ENCODE data around the gene SFMBT2.
"Not testable (repeated sequence)": the region's sequence is repeated elsewhere in the genome, so short reads cannot be mapped to it uniquely, and the experiment has no call there.

SFMBT2 gene

GRCh38 chr10:7302930-7303557 is 107.8 kb downstream of the SFMBT2 start:
- no peaks in the 10 kb centered on the region for H3K36me3 ChIP-seq (ENCODE audit: control insufficient read depth, insufficient read depth, low read length, severe bottlenecking)
- no peaks in the 10 kb centered on the region for H3K27me3 ChIP-seq (replicated peaks; ENCODE audit: control insufficient read depth, insufficient read depth, low read length)
- no peak overlapping the region for H3K9ac ChIP-seq (ENCODE audit: low read length)
- peaks cover 36% of the 10 kb centered on the region for H3K4me1 ChIP-seq (ENCODE audit: control insufficient read depth, insufficient read depth, low read length)
- H3K4me3 ChIP-seq (ENCODE audit: low read length) = no peak overlapping the region
- DNase-seq (ENCODE audit: low read depth) = no peak
- H3K9me3 ChIP-seq (ENCODE audit: control insufficient read depth, low read length) = no peaks in the 10 kb centered on the region

DNA sequence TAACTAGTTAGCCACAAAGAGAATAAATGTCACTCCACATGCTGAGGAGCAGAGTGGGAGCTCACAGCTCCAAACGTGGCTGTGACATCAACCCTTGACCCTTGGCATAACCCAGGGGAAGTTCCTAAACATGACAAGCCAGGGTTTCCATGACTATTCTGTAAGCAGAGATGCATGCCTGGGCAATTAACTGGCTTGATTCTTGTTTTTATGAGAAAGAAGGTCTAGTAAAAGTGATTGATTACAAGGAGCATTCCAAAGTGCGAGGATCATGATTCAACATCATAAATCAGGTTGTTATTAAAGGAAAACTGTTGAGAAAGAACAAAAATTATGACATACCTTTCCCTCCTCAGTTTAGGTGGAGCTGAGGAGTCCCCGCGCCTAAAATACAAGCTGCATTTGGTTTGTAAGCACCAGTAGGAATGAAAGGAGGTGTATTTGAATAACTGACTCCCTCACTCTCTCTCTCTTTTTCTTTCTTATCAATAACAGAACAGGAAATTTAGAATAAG is 108.4 kb downstream of the SFMBT2 start:
- Histone ChIP-seq H3K9me3 (ENCODE audit: control insufficient read depth, low read length) (no peaks in the 10 kb centered on the region), H3K36me3 (ENCODE audit: control insufficient read depth, insufficient read depth, low read length, severe bottlenecking) (no peaks in the 10 kb centered on the region), H3K4me3 (ENCODE audit: low read length) (no peak overlapping the region), H3K4me1 (ENCODE audit: control insufficient read depth, insufficient read depth, low read length) (peaks cover 36% of the 10 kb centered on the region), H3K9ac (ENCODE audit: low read length) (no peak overlapping the region), H3K27me3 (replicated peaks; ENCODE audit: control insufficient read depth, insufficient read depth, low read length) (no peaks in the 10 kb centered on the region)
- no peak for DNase-seq (ENCODE audit: low read depth)

DNA sequence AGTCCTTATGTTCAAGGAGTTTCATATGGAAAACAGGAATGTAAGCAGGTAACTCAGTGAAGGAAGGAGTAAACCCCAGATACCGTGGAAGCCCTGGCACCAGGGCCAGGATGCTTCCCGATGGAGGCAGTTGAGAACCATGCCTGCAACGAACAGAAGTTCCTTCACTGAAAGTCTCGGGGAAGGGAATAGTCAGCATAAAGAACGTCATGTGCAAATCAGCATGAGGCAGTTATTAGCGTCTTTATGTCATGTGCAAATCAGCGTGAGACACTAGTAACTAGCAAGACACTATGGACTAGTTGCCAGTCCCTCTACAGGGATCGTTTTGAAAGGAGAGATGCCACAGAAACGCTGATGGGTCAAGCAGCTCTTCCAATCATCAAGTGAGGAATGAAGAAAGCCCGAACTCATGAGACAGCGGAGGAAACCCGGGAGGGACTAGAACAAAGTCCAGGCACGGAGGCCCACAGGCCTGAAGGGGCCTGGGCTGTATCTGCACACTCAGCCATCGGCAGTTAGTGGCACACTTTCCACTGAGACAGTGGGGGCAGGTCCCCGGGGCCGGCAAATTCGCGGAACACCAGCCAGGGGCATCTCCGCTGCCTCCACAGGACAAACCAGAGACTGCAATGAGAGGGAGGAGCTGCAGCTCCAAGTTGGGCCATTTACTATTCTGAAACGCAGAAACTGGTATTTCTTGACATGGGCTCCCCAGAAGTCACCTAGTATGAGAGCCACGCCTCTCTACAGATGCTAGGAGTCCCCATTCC is 109.6 kb downstream of the SFMBT2 start:
- Histone ChIP-seq H3K4me3 (ENCODE audit: low read length) (no peak overlapping the region), H3K9ac (ENCODE audit: low read length) (no peak overlapping the region), H3K27me3 (replicated peaks; ENCODE audit: control insufficient read depth, insufficient read depth, low read length) (no peaks in the 10 kb centered on the region), H3K36me3 (ENCODE audit: control insufficient read depth, insufficient read depth, low read length, severe bottlenecking) (no peaks in the 10 kb centered on the region), H3K4me1 (ENCODE audit: control insufficient read depth, insufficient read depth, low read length) (peaks cover 35% of the 10 kb centered on the region), H3K9me3 (ENCODE audit: control insufficient read depth, low read length) (no peaks in the 10 kb centered on the region)
- DNase-seq (ENCODE audit: low read depth) = no peak

DNA sequence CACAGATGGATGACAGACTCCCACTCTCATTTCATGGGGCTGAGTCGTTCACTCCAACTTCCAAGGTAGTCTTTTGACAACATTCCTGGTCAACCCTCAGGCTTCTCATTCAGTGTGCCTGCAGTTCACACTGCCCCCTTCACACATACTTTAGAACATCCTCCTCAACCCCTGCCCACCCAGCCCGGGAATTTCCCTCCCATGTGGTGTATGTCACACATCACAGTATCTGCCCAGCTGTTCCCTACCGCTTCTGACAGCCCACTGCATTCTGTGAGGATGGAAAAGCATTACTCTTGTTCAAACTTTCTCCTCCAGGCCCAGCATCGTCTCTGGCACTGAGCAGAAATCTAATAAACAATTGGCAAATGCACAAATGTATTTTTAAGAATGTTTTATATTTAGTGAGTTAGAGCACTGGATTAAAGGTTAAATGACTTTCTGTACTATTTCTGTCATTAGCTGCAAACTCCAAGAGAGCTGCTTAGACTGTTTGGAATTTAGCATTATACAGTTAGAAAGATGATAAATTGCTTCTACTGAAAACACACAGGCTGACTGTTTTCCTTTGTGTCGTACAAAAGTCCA is 110.4 kb downstream of the SFMBT2 start:
- H3K9me3 ChIP-seq (ENCODE audit: control insufficient read depth, low read length) = no peaks in the 10 kb centered on the region
- DNase-seq (ENCODE audit: low read depth) = no peak
- no peaks in the 10 kb centered on the region for H3K36me3 ChIP-seq (ENCODE audit: control insufficient read depth, insufficient read depth, low read length, severe bottlenecking)
- H3K9ac ChIP-seq (ENCODE audit: low read length) = no peak overlapping the region
- H3K27me3 ChIP-seq (replicated peaks; ENCODE audit: control insufficient read depth, insufficient read depth, low read length) = no peaks in the 10 kb centered on the region
- H3K4me3 ChIP-seq (ENCODE audit: low read length) = no peak overlapping the region
- peaks cover 30% of the 10 kb centered on the region for H3K4me1 ChIP-seq (ENCODE audit: control insufficient read depth, insufficient read depth, low read length)

DNA sequence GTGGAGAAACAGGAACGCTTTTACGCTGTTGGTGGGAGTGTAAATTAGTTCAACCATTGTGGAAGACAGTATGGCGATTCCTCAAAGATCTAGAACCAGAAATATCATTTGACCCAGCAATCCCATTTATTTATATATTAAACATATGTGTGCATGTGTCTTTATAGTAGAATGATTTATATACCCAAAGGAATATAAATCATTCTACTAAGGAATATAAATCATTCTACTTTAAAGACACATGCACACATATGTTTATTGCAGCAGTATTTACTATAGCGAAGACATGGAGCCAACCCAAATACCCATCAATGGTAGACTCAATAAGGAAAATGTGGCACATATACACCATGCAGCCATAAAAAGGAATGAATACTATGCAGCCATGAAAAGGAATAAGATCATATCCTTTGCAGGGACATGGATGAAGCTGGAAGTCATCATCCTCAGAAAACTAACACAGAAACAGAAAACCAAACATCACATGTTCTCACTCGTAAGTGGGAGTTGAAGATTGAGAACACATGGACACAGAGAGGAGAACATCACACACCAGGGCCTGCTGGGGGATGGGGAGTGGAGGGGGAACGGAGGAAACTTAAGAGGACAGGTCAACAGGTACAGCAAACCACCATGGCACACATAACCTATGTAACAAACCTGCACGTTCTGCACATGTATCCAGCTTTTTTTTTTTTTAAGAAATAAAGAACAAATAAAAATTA is 111.1 kb downstream of the SFMBT2 start:
- H3K4me1 ChIP-seq (ENCODE audit: control insufficient read depth, insufficient read depth, low read length) = peaks cover 30% of the 10 kb centered on the region
- DNase-seq (ENCODE audit: low read depth) = peak; percentile 4
- H3K36me3 ChIP-seq (ENCODE audit: control insufficient read depth, insufficient read depth, low read length, severe bottlenecking); H3K9me3 ChIP-seq (ENCODE audit: control insufficient read depth, low read length); H3K4me3 ChIP-seq (ENCODE audit: low read length); H3K27me3 ChIP-seq (replicated peaks; ENCODE audit: control insufficient read depth, insufficient read depth, low read length); H3K9ac ChIP-seq (ENCODE audit: low read length): not testable (repeated sequence)

- no peaks in the 10 kb centered on the region for H3K27me3 ChIP-seq (replicated peaks; ENCODE audit: control insufficient read depth, insufficient read depth, low read length)
- no peaks in the 10 kb centered on the region for H3K9me3 ChIP-seq (ENCODE audit: control insufficient read depth, low read length)
- no peaks in the 10 kb centered on the region for H3K36me3 ChIP-seq (ENCODE audit: control insufficient read depth, insufficient read depth, low read length, severe bottlenecking)
- no peak overlapping the region for H3K4me3 ChIP-seq (ENCODE audit: low read length)
- H3K9ac ChIP-seq (ENCODE audit: low read length) = no peak overlapping the region
- DNase-seq (ENCODE audit: low read depth) = no peak
- H3K4me1 ChIP-seq (ENCODE audit: control insufficient read depth, insufficient read depth, low read length) = peaks cover 30% of the 10 kb centered on the region
These were observed 112.3 kb downstream of the SFMBT2 start for GRCh38 chr10:7298495-7298894.

DNA sequence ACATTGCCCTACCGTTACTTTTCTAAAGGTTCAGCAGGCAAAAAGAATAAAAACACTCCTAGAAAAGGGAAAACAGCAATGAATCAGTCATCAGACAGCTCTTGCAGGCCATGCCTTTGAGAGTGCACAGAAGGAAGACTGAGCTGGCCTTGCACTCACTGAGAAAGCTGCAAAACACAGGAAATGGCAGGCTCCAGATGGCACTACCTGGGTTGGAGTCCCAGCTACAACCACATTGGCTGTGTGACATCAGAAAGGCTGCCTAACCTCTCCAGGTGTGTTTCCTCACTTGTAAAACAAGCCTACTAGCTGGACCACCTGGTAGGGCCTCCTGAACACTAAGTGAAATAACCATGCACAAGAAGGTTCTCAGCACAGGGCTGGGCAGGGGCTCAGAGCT is 113.7 kb downstream of the SFMBT2 start:
- H3K4me1 ChIP-seq (ENCODE audit: control insufficient read depth, insufficient read depth, low read length) = peaks cover 19% of the 10 kb centered on the region
- H3K27me3 ChIP-seq (replicated peaks; ENCODE audit: control insufficient read depth, insufficient read depth, low read length) = no peaks in the 10 kb centered on the region
- H3K4me3 ChIP-seq (ENCODE audit: low read length) = no peak overlapping the region
- H3K9ac ChIP-seq (ENCODE audit: low read length) = no peak overlapping the region
- no peaks in the 10 kb centered on the region for H3K36me3 ChIP-seq (ENCODE audit: control insufficient read depth, insufficient read depth, low read length, severe bottlenecking)
- DNase-seq (ENCODE audit: low read depth) = no peak
- no peaks in the 10 kb centered on the region for H3K9me3 ChIP-seq (ENCODE audit: control insufficient read depth, low read length)

DNA sequence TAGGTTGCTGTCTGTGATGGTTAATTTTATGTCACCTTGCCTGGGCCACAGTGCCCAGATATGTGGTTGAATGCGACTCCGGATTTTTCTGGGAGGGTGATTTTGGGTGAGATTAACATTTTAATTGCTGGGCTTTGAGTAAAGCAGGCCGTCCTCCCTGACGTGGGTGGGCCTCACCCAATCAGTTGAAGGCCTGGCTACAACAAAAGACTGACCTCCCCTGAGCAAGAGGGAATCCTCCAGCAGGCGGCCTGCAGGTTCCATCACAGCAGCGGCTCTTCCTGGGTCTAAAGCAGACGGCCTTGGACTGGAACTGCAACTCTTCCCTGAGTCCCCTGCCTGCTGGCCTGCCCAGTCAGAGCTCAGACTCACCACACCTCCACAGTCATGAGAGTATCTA is 114.2 kb downstream of the SFMBT2 start:
- H3K4me1 ChIP-seq (ENCODE audit: control insufficient read depth, insufficient read depth, low read length) = peaks cover 15% of the 10 kb centered on the region

DNA sequence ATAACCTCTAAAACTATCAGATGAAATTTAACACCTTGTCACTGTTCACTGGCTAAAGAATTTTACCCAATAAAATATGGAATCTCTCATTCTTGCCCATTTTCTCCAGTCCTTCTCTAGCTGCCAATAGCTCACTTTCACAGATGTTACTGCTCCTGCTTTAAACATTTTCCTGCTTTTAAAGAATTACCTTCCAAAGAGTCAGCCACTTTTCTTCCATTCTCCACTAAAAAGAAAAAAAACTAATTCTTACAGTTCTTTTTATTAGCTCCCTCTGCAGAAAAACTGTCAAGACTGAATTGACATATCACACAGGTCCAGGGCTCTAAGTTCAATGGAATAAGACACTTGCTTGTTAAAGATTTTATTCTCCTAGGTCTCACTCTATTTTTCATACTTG is 114.8 kb downstream of the SFMBT2 start:
- Histone ChIP-seq H3K27me3 (replicated peaks; ENCODE audit: control insufficient read depth, insufficient read depth, low read length) (peaks cover 3% of the 10 kb centered on the region), H3K4me1 (ENCODE audit: control insufficient read depth, insufficient read depth, low read length) (peaks cover 9% of the 10 kb centered on the region), H3K36me3 (ENCODE audit: control insufficient read depth, insufficient read depth, low read length, severe bottlenecking) (no peaks in the 10 kb centered on the region)

More for the DNA sequence above, 114.2 kb downstream of the SFMBT2 start:
- no peak for DNase-seq (ENCODE audit: low read depth)
- Histone ChIP-seq H3K36me3 (ENCODE audit: control insufficient read depth, insufficient read depth, low read length, severe bottlenecking) (no peaks in the 10 kb centered on the region), H3K9me3 (ENCODE audit: control insufficient read depth, low read length) (no peaks in the 10 kb centered on the region), H3K4me3 (ENCODE audit: low read length) (no peak overlapping the region), H3K27me3 (replicated peaks; ENCODE audit: control insufficient read depth, insufficient read depth, low read length) (peaks cover 3% of the 10 kb centered on the region), H3K9ac (ENCODE audit: low read length) (no peak overlapping the region)

GRCh38 chr10:7293378-7293920 is 117.4 kb downstream of the SFMBT2 start:
- DNase-seq (ENCODE audit: low read depth) = no peak
- H3K4me3 ChIP-seq (ENCODE audit: low read length) = no peak overlapping the region
- no peaks in the 10 kb centered on the region for H3K4me1 ChIP-seq (ENCODE audit: control insufficient read depth, insufficient read depth, low read length)
- H3K36me3 ChIP-seq (ENCODE audit: control insufficient read depth, insufficient read depth, low read length, severe bottlenecking) = no peaks in the 10 kb centered on the region
- H3K9ac ChIP-seq (ENCODE audit: low read length) = no peak overlapping the region
- peaks cover 3% of the 10 kb centered on the region for H3K27me3 ChIP-seq (replicated peaks; ENCODE audit: control insufficient read depth, insufficient read depth, low read length)
- H3K9me3 ChIP-seq (ENCODE audit: control insufficient read depth, low read length) = no peaks in the 10 kb centered on the region

More for the DNA sequence above, 114.8 kb downstream of the SFMBT2 start:
- H3K9me3 ChIP-seq (ENCODE audit: control insufficient read depth, low read length) = no peaks in the 10 kb centered on the region
- H3K4me3 ChIP-seq (ENCODE audit: low read length) = no peak overlapping the region
- DNase-seq (ENCODE audit: low read depth) = no peak
- H3K9ac ChIP-seq (ENCODE audit: low read length) = no peak overlapping the region

Data from adipocyte (in vitro differentiated cells).